SK-N-SH (cell line): ENCODE measurements around the gene LYRM2. TPM values are rescaled to one million over a fixed set of nuclear protein-coding genes. Genes with fewer than 3 reads are reported as not detected.

Experiments used
- CTCF ChIA-PET: fragments of 300-600, 350-600 bp; formaldehyde crosslinking; extraction: SDS; loops from one replicate; lab custom pipeline; 2021; lab: Yijun Ruan, JAX
- POLR2A ChIA-PET: fragments of 350-600 bp; sonication (Branson Sonifier 250); formaldehyde crosslinking; extraction: SDS; loops from one replicate; lab custom pipeline; 2020; ENCODE audit warnings: antibody characterized with exemption, inconsistent platforms; lab: Yijun Ruan, JAX
- DNase-seq: peaks from one replicate; pipeline ENCODE4 v3.0.0; 2012
- H2AFZ ChIP-seq: fragments of 200-600 bp; sonication (generic); 2 replicates; pipeline ENCODE4 v1.8.1; 2016; ENCODE audit warnings: antibody characterized with exemption, mild to moderate bottlenecking, low read depth
- H3F3A ChIP-seq: fragments of 200-600 bp; sonication (generic); replicated peaks from 2 replicates; pipeline ENCODE3; 2016; ENCODE audit warnings: antibody characterized with exemption, mild to moderate bottlenecking; ENCODE audit not compliant: insufficient read depth
- H3K27ac ChIP-seq, 2 experiments: fragments of 200-500 bp in 1 of 2; fragments of 200-600 bp in 1 of 2; sonication (Bioruptor generic) in 1 of 2; sonication (generic), shearing (Covaris generic) in 1 of 2; 2 replicates each; pipeline versions ENCODE4 v1.5.1 to v1.6.1; 2014 to 2016; ENCODE audit warnings: low read depth in 2 of 2, inconsistent platforms in 1 of 2, low read length in 1 of 2, mild to moderate bottlenecking in 1 of 2, mixed read lengths in 1 of 2
- H3K27me3 ChIP-seq: fragments of 200-600 bp; sonication (generic), shearing (Covaris generic); 2 replicates; pipeline ENCODE4 v1.6.1; 2016; ENCODE audit warnings: mixed run types; ENCODE audit not compliant: insufficient read depth
- H3K36me3 ChIP-seq, 2 experiments: fragments of 200-500 bp in 1 of 2; fragments of 200-600 bp in 1 of 2; sonication (Bioruptor generic) in 1 of 2; sonication (generic) in 1 of 2; replicated peaks in 1 of 2; 2 replicates each; pipeline versions ENCODE3 to v1.5.1; 2014 to 2016; ENCODE audit warnings: low read length in 1 of 2, mild to moderate bottlenecking in 1 of 2; ENCODE audit not compliant: insufficient read depth in 2 of 2, control insufficient read depth in 1 of 2
- H3K4me1 ChIP-seq, 2 experiments: fragments of 200-500 bp in 1 of 2; fragments of 200-600 bp in 1 of 2; sonication (Bioruptor generic) in 1 of 2; sonication (generic), shearing (Covaris generic) in 1 of 2; 2 replicates each; pipeline versions ENCODE4 v1.5.1 to v1.6.1; 2014 to 2016; ENCODE audit warnings: low read depth in 1 of 2, low read length in 1 of 2, mixed run types in 1 of 2; ENCODE audit not compliant: insufficient read depth in 2 of 2, control insufficient read depth in 1 of 2
- H3K4me2 ChIP-seq: fragments of 200-600 bp; sonication (generic), shearing (Covaris generic); 2 replicates; pipeline ENCODE4 v1.6.1; 2017; ENCODE audit warnings: mixed run types
- H3K4me3 ChIP-seq, 2 experiments: fragments of 200-500 bp in 1 of 2; fragments of 200-600 bp in 1 of 2; sonication (Bioruptor generic) in 1 of 2; sonication (generic), shearing (Covaris generic) in 1 of 2; 2 replicates each; pipeline versions ENCODE4 v1.5.1 to v1.8.1; 2014 to 2016; ENCODE audit warnings: low read depth in 2 of 2, inconsistent platforms in 1 of 2, low read length in 1 of 2, mild to moderate bottlenecking in 1 of 2, mixed read lengths in 1 of 2, moderate library complexity in 1 of 2
- H3K79me2 ChIP-seq: fragments of 200-600 bp; sonication (generic); 2 replicates; pipeline ENCODE4 v1.8.1; 2017; ENCODE audit warnings: mild to moderate bottlenecking; ENCODE audit not compliant: insufficient read depth
- H3K9ac ChIP-seq: fragments of 200-600 bp; sonication (generic); 2 replicates; pipeline ENCODE4 v1.6.1; 2017; ENCODE audit warnings: mixed run types
- H3K9me2 ChIP-seq: fragments of 200-600 bp; sonication (generic); 2 replicates; pipeline ENCODE4 v1.6.1; 2017; ENCODE audit warnings: mixed run types
- H3K9me3 ChIP-seq: fragments of 200-600 bp; sonication (generic); 2 replicates; pipeline ENCODE4 v1.6.1; 2017; ENCODE audit warnings: mixed run types, mild to moderate bottlenecking, moderate library complexity
- H4K20me1 ChIP-seq: fragments of 200-600 bp; sonication (generic); 2 replicates; pipeline ENCODE4 v1.6.1; 2017; ENCODE audit warnings: mild to moderate bottlenecking, mixed run types; ENCODE audit not compliant: insufficient read depth
- ELF1 ChIP-seq: IDR thresholded peaks from 2 replicates; pipeline ENCODE4 v1.4.0; 2012
- EP300 ChIP-seq, 2 experiments: IDR thresholded peaks; 2 replicates each; pipeline versions ENCODE4 v1.4.0 to v1.6.1; 2012; ENCODE audit warnings: borderline replicate concordance in 1 of 2, low read depth in 1 of 2, low read length in 1 of 2
- EZH2phosphoT487 ChIP-seq: fragments of 200-600 bp; sonication (generic); IDR thresholded peaks from 2 replicates; pipeline ENCODE4 v1.6.1; 2017; ENCODE audit warnings: low read depth, mixed run types, mild to moderate bottlenecking, antibody characterized with exemption, moderate library complexity, borderline replicate concordance
- GABPA ChIP-seq: IDR thresholded peaks from 2 replicates; pipeline ENCODE4 v1.4.0; 2012; ENCODE audit warnings: low read depth, mild to moderate bottlenecking
- GATA2 ChIP-seq: sonication (generic); formaldehyde crosslinking; IDR thresholded peaks from 2 replicates; pipeline ENCODE4 v1.5.0; 2020; ENCODE audit warnings: mild to moderate bottlenecking, missing genetic modification reagents
- IRF3 ChIP-seq: fragments of 150-350 bp; IDR thresholded peaks from 2 replicates; pipeline ENCODE4 v1.6.1; 2016; ENCODE audit warnings: mild to moderate bottlenecking, low read depth, low read length
- NFIC ChIP-seq: IDR thresholded peaks from 2 replicates; pipeline ENCODE4 v1.4.0; 2012; ENCODE audit warnings: borderline replicate concordance
- NRF1 ChIP-seq: IDR thresholded peaks from 2 replicates; pipeline ENCODE4 v1.6.1; 2012; ENCODE audit warnings: low read depth, mild to moderate bottlenecking, low read length
- POLR2AphosphoS5 ChIP-seq: IDR thresholded peaks from 2 replicates; pipeline ENCODE4 v1.6.1; 2012; ENCODE audit warnings: low read depth, low read length
- RCOR1 ChIP-seq: fragments of 150-350 bp; IDR thresholded peaks from 2 replicates; pipeline ENCODE4 v1.6.1; 2017; ENCODE audit warnings: antibody characterized with exemption, low read length
- REST ChIP-seq: IDR thresholded peaks from 2 replicates; pipeline ENCODE4 v1.6.1; 2012; ENCODE audit warnings: mild to moderate bottlenecking, low read depth, low read length, moderate library complexity
- SMC3 ChIP-seq: IDR thresholded peaks from 2 replicates; pipeline ENCODE4 v1.6.1; 2012; ENCODE audit warnings: low read depth, low read length, improper control_type of control experiment
- TCF12 ChIP-seq: IDR thresholded peaks from 2 replicates; pipeline ENCODE4 v1.4.0; 2012
- WGBS: methylation state at CpG from one replicate; pipeline ENCODE4 v1.1.6; 2017; ENCODE audit warnings: low lambda C conversion rate; 5-methylcytosine and 5-hydroxymethylcytosine counted together
- polyA plus RNA-seq, 3 experiments: library from polyadenylated mRNA; depleted of rRNA; stranded (reverse); fragments of >200 nt; gene quantifications; 2 replicates each; pipeline ENCODE4 v1.2.3, GENCODE V29; 2012
- TF ChIP-seq, protein P1 (sequence below): IDR thresholded peaks from 2 replicates; pipeline ENCODE4 v1.4.0; 2012; ENCODE audit warnings: low read depth, borderline replicate concordance

Gene LYRM2
- polyA plus RNA-seq, 1 of the 3 experiments (the other 2 are of a cell fraction) = 14.5 TPM

DNA sequence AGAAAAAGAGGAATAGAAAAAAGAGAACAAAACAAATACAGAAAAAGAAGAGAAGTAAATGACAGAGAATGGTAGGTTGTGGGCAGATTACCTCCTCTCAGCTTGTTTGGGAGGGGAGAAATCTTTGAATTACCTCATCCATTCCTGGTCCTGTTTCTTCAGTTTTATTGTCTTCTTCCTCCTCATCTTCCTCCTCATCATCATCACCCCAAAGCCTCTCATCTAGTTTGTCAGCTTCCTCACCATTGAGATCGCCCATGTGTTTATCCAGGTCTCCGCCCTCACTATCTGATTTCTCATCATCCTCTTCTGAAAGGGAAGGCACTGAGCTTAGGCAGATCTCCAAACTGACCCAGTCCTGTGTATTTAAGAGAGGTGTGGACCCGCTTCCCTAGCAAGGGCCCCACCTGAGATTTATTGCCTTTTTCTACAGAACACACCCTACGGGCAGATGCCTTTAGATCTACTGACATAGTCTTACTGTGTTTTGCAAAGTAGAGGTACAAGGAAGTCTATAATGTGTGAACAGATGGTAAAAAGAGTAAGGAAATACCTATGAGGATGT, 24.2 kb upstream of the LYRM2 start:
- no peak overlapping the region for H3K4me2 ChIP-seq
- no peak for TF ChIP-seq ELF1
- no peak for TF ChIP-seq NFIC
- no peak for TF ChIP-seq REST
- TF ChIP-seq POLR2AphosphoS5 = no peak
- TF ChIP-seq IRF3 = no peak
- TF ChIP-seq EZH2phosphoT487 = no peak
- no peak for TF ChIP-seq GABPA
- TF ChIP-seq NRF1 = no peak
- TF ChIP-seq TCF12 = no peak
- TF ChIP-seq SMC3 = no peak
- TF ChIP-seq, protein P1, sequence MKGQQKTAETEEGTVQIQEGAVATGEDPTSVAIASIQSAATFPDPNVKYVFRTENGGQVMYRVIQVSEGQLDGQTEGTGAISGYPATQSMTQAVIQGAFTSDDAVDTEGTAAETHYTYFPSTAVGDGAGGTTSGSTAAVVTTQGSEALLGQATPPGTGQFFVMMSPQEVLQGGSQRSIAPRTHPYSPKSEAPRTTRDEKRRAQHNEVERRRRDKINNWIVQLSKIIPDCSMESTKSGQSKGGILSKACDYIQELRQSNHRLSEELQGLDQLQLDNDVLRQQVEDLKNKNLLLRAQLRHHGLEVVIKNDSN = no peak
- TF ChIP-seq EP300 (IDR thresholded peaks at IDR 0.05; ENCODE audit: borderline replicate concordance in 1 of 2, low read depth in 1 of 2, low read length in 1 of 2) = no peak
- no peak for TF ChIP-seq GATA2 (CRISPR knock-in tag)
- no peak for TF ChIP-seq RCOR1
- TF ChIP-seq, all 33 proteins: peak for 0
- WGBS = 97% methylated on average over 4 of the region's 4 CpGs
- no peak overlapping the region for H3K4me3 ChIP-seq
- peaks cover 5% of the 10 kb centered on the region for H3F3A ChIP-seq
- H4K20me1 ChIP-seq = no peaks in the 10 kb centered on the region
- no peaks in the 10 kb centered on the region for H3K27me3 ChIP-seq
- no peaks in the 10 kb centered on the region for H3K79me2 ChIP-seq
- no peaks in the 10 kb centered on the region for H3K9me3 ChIP-seq
- peaks cover 49 to 61% of the 10 kb centered on the region in 2 experiments for H3K36me3 ChIP-seq
- H3K9ac ChIP-seq = no peak overlapping the region
- no peaks in the 10 kb centered on the region for H3K9me2 ChIP-seq
- no peak overlapping the region for H3K27ac ChIP-seq
- H3K4me1 ChIP-seq = peaks cover 0 to 3% of the 10 kb centered on the region in 2 experiments; a peak in 1 of 4 replicates
- ChIA-PET CTCF (interaction anchor here (1.2 kb wide), 1 partner anchor 291 kb away, joined by 3 read pairs; no protein-coding TSS in a partner anchor), POLR2A (no interaction called here)
- H2AFZ ChIP-seq = no peak overlapping the region
- no peak for DNase-seq
